Activated naive CD4-positive, alpha-beta T cell treated with anti-CD3 and anti-CD28 coated beads, Interleukin-2, amount 50 U/mL, for 16 hours (primary cell): ENCODE data around the gene MCFD2.

Experiments used
- DNase-seq: peaks from one replicate; pipeline ENCODE4 v3.0.0-alpha.2; 2020

MCFD2 gene

DNA sequence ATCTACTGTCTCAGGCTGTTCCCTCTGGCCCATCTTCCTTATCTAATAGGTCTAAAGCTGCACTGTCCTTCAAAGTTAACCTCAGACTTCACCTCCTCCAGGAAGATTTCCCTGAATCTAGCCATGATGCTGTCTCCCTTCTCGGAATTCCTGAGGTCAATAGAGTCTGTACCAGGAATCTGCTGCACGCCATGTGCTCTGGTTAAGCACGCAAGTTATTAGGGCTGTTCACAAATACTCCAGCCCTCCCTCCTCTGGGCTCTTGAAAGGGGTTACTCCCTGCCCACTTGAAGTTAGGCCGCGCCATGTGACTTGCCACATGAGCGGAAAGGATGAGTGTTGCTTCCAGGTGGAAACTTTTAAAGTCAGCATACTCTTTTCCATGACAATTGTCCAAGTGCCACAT is 43.6 kb downstream of the MCFD2 start:
- DNase-seq: no peak

- DNase-seq: no peak
Measured at GRCh38 chr2:46870051-46870839, 45.4 kb downstream of the MCFD2 start.

DNA sequence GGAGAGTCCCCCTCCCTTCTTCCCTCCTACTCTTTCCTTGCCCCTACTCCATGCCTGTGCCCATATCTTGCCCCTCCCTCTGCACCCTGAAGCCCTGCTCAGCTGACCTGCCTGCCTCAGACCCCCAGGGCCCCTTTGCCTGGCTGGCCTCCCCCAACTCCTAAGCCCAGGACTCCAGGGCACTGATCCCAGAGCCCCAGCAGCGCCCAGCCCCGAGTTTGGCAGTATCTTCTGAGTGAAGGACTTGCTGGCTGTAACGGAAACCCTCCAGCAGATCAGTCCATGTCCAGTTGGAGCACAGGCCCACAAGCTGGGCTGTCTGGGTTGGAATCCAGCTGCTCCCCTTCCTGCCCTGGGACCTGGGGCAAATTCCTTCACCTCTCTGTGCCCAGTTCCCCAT is 46.0 kb downstream of the MCFD2 start:
- no peak for DNase-seq

DNA sequence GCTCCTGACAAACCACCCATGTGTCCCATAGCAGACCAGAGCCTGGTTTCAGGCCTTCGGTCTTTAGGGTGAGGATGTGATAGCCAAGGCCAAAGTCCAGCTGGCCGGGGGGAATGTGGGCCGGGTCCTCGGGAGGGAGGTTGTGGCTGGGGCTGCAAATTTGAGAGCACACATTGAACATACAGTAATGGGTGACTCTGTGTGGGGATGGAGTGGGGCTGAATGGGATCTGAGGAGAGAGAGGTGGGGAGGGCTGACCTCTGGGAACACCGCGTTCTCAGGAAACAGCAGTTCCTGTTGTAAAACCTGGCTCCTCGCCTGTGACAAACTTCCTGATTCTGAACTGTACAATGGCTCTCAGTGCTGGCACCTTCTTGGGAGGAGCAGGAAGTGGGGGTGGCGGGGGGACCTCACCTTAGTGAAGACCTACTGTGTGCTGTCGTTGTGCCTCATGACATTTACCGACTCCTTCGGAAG is 48.8 kb downstream of the MCFD2 start:
- DNase-seq: no peak

DNA sequence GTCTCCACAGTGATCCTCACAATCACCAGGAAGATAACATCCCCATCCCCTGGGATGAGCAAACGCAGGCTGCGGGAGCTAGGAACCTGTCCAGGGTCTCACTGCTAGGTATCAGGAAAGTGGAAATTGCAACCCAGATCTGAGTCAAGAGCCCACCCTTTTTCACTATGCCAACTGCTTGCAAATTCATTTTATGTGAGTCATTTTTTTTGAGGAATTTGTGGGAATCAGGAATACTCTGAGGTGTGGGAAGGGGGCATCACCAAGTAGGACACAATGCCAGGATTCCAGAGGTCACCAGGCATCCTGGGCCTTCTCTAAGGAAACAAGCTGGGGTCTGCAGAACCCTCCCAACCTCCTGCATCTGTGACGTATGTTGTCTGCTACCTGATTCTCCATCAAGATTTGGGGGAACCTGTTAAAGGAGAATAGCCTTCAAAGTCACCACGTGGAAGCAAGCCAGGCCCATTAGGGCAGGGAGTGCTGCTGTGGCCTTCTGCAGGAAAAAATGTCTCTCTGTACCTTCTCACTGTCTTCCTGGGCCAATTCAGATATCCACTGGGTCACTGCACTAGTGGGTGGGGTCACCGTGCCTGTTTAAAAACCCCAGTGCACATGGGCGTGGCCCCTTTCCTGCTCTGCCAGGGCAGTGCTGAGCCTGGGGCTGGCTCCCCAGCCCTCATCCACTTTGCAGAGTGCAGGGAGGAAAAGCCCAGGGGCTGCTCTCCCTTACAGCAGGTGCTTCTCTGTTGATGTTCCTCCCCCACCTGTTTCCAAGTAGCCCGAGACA is 50.2 kb downstream of the MCFD2 start:
- DNase-seq: no peak

GRCh38 chr2:46863882-46864281 is 51.7 kb downstream of the MCFD2 start:
- no peak for DNase-seq

DNA sequence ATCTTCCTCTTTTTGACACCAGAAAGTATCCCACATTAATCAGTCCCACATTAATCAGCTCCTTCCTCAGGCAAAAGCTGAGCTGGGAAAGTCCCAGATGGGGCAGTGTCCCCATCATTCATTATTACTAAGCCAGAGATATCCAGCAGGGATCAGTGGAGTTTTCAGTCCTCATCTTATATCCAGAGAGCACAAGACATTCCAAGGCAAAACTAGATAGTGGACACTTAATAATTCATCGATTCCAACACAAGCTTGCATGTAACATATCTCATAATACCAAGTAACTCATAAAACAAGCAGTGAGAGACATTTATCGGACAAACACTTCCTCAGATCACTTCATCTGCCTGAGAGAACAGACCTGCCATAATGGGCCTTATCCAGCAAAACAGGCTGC is 53.1 kb downstream of the MCFD2 start:
- DNase-seq: no peak

GRCh38 chr2:46861916-46862315 is 53.7 kb downstream of the MCFD2 start:
- DNase-seq: no peak

- DNase-seq: no peak
Measured at GRCh38 chr2:46859482-46859881, 56.1 kb downstream of the MCFD2 start.

DNA sequence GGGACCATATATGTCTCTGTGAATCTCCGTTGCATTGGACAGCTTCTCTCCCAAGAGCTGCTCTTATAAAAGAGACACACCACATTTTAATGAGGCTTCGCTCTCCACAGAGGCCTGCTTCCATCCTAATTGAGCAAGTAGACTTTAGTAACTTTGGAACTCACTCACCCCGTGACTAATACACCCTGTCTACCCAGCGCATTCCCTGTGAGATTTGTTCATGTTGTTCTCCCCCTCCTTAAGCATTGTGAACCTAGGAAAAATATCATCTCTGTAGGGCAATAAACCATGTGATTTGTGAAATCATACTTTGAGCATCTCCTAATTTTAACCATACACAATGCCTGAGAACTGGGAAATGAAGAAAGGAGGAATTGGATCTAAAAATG is 56.9 kb downstream of the MCFD2 start:
- no peak for DNase-seq

DNA sequence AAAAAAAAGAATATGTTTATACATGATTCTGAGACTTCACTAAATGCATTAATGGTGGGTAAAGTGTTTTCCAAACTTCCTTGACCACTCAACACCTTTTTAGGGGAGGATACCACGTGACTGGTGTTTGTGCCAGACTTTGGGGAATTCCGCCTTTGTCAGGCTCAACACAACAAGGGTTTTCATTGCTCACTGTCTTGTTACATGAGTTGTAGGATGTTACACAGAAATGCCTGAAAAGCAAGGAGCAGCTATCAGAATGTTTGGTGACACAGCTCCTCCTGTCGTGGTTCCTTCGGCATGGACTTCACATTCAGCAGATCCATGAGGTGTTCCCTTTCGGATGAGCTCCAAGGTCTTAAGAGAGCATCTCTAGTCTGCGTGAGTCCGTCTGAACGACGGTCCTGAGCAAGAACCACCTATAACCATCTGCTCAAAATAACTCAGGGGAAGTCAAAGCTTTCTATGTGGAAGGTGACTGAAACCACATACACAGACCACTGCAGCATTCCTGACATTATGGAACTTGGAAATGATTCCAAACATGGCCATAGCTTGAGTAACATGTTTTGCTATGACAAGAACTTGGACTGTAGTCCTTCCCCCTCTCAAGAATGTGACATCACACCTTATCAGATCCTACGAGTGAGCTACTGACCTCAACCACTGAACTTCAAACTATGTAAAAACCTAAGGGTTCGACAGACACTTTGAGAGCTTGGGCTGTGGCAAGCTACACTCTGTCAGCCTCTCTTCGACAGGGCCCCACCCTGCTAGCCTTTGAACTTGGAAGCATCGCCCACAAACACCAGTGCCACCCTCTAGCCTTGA is 57.5 kb downstream of the MCFD2 start:
- DNase-seq: no peak

DNA sequence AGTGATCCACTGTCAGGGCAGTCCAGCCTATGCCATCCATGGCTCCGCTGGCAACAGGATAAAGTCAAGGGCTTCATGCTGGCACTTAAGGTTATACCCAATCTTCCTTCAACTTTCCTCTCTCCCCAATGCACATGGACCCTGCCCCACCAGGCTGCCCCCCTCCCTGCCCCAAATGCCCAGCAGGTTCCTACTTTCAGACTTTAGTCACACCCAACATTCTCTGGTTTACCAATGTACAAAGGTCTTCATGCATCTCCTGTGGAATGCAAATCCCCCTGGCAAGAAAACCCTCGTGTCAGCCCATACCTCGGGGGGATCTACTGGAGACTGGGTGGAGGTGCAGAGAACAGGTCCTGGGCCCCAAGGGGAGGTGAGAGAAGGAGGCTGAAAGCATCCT is 59.3 kb downstream of the MCFD2 start:
- DNase-seq: no peak

DNA sequence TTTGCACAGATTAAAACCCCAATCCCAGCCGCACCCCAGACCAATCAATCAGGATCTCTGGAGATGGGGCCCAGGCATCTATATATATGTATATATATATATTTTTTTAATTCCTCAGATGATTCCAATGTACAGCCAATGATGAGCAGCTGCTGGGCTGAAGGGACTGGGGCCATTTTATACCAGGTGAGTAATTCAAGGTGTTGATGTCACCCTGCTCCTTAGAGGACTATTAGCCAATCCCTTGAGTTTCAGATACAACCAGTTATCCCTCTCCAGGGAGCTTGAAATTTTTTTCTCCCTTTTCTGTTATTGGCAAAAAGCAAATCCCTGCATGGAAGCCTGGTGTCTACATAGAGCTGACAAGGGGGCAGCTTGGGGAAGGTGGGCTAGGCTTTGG is 59.8 kb downstream of the MCFD2 start:
- no peak for DNase-seq

DNA sequence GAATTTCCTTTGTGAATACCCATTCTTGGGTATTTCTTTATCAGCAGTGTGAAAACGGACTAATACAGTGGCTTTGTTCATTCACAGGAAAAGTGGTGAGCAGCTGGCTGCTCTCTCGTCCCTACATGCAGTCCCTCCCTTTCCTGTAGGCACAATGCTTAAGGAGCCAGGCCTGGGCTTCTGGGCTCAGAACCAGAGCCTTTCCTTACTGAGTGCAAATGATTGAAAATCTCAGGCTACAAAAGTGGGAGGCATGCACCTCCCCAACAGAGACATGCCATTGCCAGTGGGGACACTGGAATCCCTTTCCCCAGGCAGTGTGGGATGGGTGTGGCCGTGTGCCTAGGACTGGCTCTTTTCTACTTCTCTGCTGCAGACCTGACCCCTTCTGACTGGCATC is 61.3 kb downstream of the MCFD2 start:
- no peak for DNase-seq

DNA sequence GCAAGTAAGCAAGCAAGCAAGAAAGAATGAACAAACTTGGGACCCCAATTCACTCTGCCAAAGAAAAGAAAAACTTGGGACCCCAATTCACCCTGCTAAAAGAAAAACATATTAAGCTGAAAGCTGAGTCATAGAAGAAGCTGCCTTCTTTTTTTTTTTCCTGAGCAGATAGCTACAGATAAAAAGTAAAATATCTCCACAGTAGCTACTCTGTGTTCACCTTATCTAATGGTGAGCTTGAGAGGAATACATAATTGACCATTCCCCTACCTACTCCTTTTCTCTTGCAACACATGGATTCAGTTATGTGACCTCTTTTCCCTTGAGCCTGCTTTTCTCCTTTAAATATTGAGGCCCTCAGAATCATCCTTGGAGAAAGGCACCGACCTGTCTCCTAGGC is 63.0 kb downstream of the MCFD2 start:
- DNase-seq: no peak

- DNase-seq: no peak
Measured at GRCh38 chr2:46852124-46852523, 63.5 kb downstream of the MCFD2 start.
